T-cell (primary cell): Measurements from ENCODE around the gene SMIM41. TPM values are rescaled to one million over a fixed set of nuclear protein-coding genes. Genes with fewer than 3 reads are reported as not detected.

Experiments
- ATAC-seq, 4 experiments: fragments of 200-7000 bp in 3 of 4; fragments of 150-1000 bp in 1 of 4; cut with Tn5 transposase; replicated peaks in 1 of 4; 1 replicate in 3 of 4; 2 replicates in 1 of 4; pipeline ENCODE4 v1.10.0; 2021; ENCODE audit warnings: moderate library complexity in 3 of 4, mild to moderate bottlenecking in 2 of 4, moderate number of reproducible peaks in 1 of 4
- CTCF ChIA-PET, 2 donors: fragments of 300-600 bp; sonication (Branson Sonifier 250); formaldehyde crosslinking; loops; one replicate each; lab custom pipeline; 2022; ENCODE audit warnings: antibody characterized with exemption in 2 of 2; lab: Charles Lee
- POLR2A ChIA-PET, 2 donors: fragments of 300-600 bp; sonication (Branson Sonifier 250); formaldehyde crosslinking; loops; one replicate each; lab custom pipeline; 2022; ENCODE audit warnings: antibody characterized with exemption in 2 of 2; lab: Charles Lee
- DNase-seq, 35 experiments: peaks; one replicate each; pipeline versions ENCODE4 v3.0.0 to v3.0.0-alpha.2; 2013 to 2023
- H3K27ac ChIP-seq: one replicate; pipeline ENCODE4 v1.5.1; 2013; ENCODE audit warnings: low read length
- H3K27me3 ChIP-seq, 2 experiments: replicated peaks in 1 of 2; 1 replicate in 1 of 2; 2 replicates in 1 of 2; pipeline versions ENCODE4 v1.6.1 to v1.7.0; 2013; ENCODE audit warnings: low read length in 1 of 2, mixed read lengths in 1 of 2; ENCODE audit not compliant: control insufficient read depth in 2 of 2, insufficient read depth in 2 of 2; ENCODE audit errors: extremely low read depth in 1 of 2
- H3K36me3 ChIP-seq, 2 donors: 1 replicate in 1 of 2; 2 replicates in 1 of 2; pipeline versions ENCODE4 v1.6.1 to v1.7.0; 2013; ENCODE audit warnings: low read length in 1 of 2; ENCODE audit not compliant: control insufficient read depth in 2 of 2, insufficient read depth in 1 of 2; ENCODE audit errors: extremely low read depth in 1 of 2
- H3K4me1 ChIP-seq, 2 experiments: 1 replicate in 1 of 2; 2 replicates in 1 of 2; pipeline versions ENCODE4 v1.6.1 to v1.7.0; 2013; ENCODE audit warnings: low read length in 2 of 2, mixed read lengths in 1 of 2; ENCODE audit not compliant: insufficient read depth in 2 of 2, control insufficient read depth in 1 of 2; ENCODE audit errors: extremely low read depth in 1 of 2
- H3K4me3 ChIP-seq, 2 donors: 1 replicate in 1 of 2; 2 replicates in 1 of 2; pipeline versions ENCODE4 v1.5.1 to v1.7.0; 2013; ENCODE audit warnings: mild to moderate bottlenecking in 2 of 2, low read length in 1 of 2, moderate library complexity in 1 of 2; ENCODE audit not compliant: control insufficient read depth in 1 of 2; ENCODE audit errors: extremely low read depth in 1 of 2
- H3K9me3 ChIP-seq: 2 replicates; pipeline ENCODE4 v1.7.0; 2013
- H3K27ac Mint-ChIP-seq, 2 donors: one replicate each; pipeline ENCODE4 v1.8.0; 2020 to 2021; ENCODE audit warnings: mild to moderate bottlenecking in 2 of 2, mixed read lengths in 2 of 2
- H3K27me3 Mint-ChIP-seq, 2 donors: one replicate each; pipeline ENCODE4 v1.8.0; 2021 to 2022; ENCODE audit warnings: mixed read lengths in 2 of 2
- H3K36me3 Mint-ChIP-seq: one replicate; pipeline ENCODE4 v1.8.0; 2021; ENCODE audit warnings: mixed read lengths
- H3K4me1 Mint-ChIP-seq, 3 donors: one replicate each; pipeline ENCODE4 v1.8.0; 2020 to 2022; ENCODE audit warnings: mixed read lengths in 3 of 3, mild to moderate bottlenecking in 1 of 3
- H3K4me3 Mint-ChIP-seq, 3 donors: one replicate each; pipeline ENCODE4 v1.8.0; 2020 to 2022; ENCODE audit warnings: mild to moderate bottlenecking in 3 of 3, mixed read lengths in 3 of 3, moderate library complexity in 3 of 3
- H3K9me3 Mint-ChIP-seq, 3 donors: one replicate each; pipeline ENCODE4 v1.8.0; 2020 to 2022; ENCODE audit warnings: mixed read lengths in 3 of 3
- WGBS: methylation state at CpG from one replicate; pipeline ENCODE4 v1.1.5; 2013; ENCODE audit warnings: missing lambda C conversion rate; ENCODE audit not compliant: insufficient coverage; 5-methylcytosine and 5-hydroxymethylcytosine counted together
- total RNA-seq, 35 experiments: library from RNA in 6 of 35; stranded (reverse) in 6 of 35; fragments of 120-200 nt in 1 of 35; gene quantifications; one replicate each; pipeline versions ENCODE4 v1.2.1 to v1.2.4 and lab custom pipeline; 2013 to 2026

The SMIM41 gene
- total RNA-seq, 5 donors from 2014 or later (not counting 1 experiment from before 2014, with no cell fraction given), result 0.41 TPM; not detected in 4

DNA sequence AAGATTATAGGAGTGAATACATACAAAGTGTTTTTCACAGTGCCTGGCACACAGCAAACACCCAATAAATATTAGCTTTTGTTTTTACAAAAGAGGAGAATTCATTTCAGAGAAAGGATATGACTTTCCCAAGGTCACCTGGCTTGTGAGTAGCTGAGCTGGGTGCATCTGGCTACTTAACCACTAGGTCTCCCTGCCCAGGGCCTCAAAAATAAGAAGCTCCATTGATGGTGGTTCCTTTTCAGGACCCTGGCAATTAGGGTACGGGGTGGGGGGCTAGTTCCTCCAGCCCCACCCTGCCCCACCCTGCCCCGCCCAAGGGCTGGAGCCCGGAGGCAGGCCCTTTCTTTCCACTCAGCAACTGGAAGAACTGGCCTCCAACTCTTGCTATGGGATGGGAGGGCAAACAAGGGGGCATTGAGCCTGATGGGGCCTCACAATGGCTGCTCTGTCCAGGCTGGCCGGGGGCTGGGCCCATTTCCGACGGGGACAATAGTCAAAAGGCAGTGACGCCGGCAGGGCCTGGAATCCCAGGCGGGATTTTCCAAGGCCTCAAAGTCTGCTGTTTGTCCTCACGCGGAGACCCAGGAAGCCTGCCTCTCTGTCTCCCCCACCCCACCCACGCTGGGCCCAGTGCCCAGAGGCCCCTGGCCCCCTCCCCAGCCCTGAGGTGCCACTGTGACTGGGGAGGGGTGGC lies 17.9 kb upstream of the SMIM41 start:
- peaks cover 0 to 9% of the 10 kb centered on the region in 2 donors for H3K27me3 Mint-ChIP-seq
- H3K9me3 ChIP-seq, result no peaks in the 10 kb centered on the region
- no peak for ATAC-seq
- no peak overlapping the region for H3K27ac Mint-ChIP-seq
- H3K27ac ChIP-seq, result no peak overlapping the region
- no peak overlapping the region for H3K4me3 ChIP-seq
- H3K36me3 Mint-ChIP-seq, result peaks cover 4% of the 10 kb centered on the region
- H3K4me1 Mint-ChIP-seq, result no peaks in the 10 kb centered on the region
- H3K9me3 Mint-ChIP-seq, result no peaks in the 10 kb centered on the region
- H3K36me3 ChIP-seq, result peaks cover under 1 to 6% of the 10 kb centered on the region in 2 donors
- no peak for DNase-seq
- WGBS, result 81% methylated on average over 6 of the region's 12 CpGs
- ChIA-PET CTCF (interaction anchor here (0.6 to 1.4 kb wide), 5 partner anchors 36 to 1101 kb away, joined by 3 to 7 read pairs (median 3); no protein-coding TSS in a partner anchor), POLR2A (no interaction called here)
- peaks cover 0 to 21% of the 10 kb centered on the region in 2 experiments for H3K27me3 ChIP-seq
- no peaks in the 10 kb centered on the region for H3K4me1 ChIP-seq
- no peak overlapping the region for H3K4me3 Mint-ChIP-seq

DNA sequence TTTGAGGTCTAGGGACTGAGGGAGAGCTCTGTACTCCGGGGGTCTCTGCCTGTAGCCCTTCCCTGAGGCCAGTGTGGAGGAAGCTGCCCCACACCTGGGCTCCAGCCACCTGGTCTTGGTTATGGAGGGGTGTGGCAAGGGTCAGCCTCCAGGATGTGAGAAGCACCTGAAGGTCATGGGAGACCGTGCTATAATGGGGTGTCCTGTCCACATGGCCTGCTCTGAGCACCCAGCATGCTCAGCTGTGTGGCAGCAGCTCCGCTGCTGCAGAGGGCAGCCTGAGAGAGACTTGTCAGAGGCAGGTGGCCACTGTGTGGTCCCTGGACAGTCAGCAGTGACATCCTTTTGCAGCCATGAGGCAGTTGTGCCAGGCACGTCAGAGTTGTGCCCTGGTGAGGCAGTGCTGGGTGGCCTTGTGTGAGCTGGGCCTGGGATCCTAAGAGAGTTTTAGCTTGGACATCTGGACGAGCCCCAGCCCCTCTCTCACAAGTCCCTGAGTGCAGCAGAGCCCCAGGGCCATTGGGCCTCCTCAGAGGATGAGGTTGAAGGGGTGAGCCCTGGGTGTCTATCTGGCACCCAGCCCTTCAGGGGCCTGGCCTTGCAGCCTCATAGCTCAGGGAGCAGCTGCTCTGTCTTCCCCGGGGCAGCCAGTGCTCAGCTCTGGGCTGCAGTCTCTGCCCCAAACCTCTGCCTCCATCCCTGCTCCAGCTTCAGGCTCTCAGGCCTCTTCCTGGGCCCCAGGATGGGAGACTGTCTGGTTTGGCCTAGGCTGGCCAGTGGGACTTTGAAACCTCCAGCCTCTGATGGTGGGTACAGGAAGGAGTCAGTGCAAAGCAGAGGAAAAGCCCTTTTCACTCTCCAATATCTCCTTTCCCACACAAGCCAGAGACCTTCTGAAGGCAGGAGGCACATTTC lies 17.1 kb upstream of the SMIM41 start:
- Mint-ChIP-seq H3K27me3 (peaks cover 0 to 9% of the 10 kb centered on the region in 2 donors), H3K27ac (no peak overlapping the region), H3K36me3 (peaks cover 4% of the 10 kb centered on the region), H3K4me3 (no peak overlapping the region), H3K4me1 (no peaks in the 10 kb centered on the region), H3K9me3 (no peaks in the 10 kb centered on the region)
- DNase-seq (no peak), ATAC-seq (no peak)
- no peak overlapping the region for H3K27ac ChIP-seq
- H3K4me3 ChIP-seq, result no peak overlapping the region
- WGBS, result 83% methylated on average over 5 of the region's 6 CpGs
- ChIA-PET CTCF (interaction anchor here in 1 of 2 donors (0.6 kb wide), 1 partner anchor 37 kb away, joined by 3 read pairs; no protein-coding TSS in a partner anchor), POLR2A (no interaction called here)
- no peaks in the 10 kb centered on the region for H3K4me1 ChIP-seq
- peaks cover 0 to 21% of the 10 kb centered on the region in 2 experiments for H3K27me3 ChIP-seq
- H3K9me3 ChIP-seq, result no peaks in the 10 kb centered on the region
- H3K36me3 ChIP-seq, result peaks cover 0 to 6% of the 10 kb centered on the region in 2 donors

DNA sequence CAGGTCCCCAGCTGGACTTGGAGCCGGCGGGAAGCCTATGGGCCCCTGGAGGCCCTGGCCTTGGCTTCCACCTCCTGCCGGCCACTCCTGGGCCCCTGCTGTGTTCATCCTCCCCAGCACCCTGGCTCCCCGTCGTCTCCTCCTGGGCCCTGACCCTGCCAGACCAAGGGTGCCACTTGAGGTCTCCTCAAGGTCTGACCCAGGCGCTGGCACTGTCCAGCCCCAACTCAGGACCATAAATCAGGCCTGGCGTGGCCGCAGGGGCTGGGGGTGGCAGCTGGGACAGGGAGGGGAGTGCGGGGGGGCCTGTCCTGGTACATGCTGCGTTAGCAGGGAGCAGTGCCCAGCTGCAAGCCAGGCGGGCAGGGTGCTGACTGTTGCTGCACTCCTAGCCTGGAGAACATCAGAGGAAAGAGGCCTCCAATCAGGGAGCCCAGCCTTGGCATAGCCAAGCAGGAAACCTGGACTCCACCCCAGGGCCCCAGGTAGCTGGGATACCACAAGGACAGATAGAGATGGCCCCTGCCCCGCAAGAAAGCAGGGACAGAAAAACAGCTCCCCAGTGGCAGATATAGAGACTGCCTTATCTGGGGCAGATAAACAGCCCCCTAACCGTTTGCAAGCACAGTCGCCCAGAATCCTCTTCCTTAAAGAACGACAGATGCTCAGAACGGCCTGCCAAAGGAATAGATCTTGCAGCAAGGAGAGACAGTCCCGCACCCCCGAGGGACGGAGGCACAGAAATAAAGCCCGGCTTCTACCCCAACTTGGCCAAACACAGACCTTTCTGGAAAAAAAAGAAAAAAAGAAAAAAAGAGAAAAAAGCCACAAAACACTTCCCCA lies 16.2 kb upstream of the SMIM41 start:
- H3K36me3 Mint-ChIP-seq, result peaks cover under 1% of the 10 kb centered on the region
- 90% methylated on average over 12 of the region's 20 CpGs for WGBS
- Histone ChIP-seq H3K27me3 (peaks cover 0 to 21% of the 10 kb centered on the region in 2 experiments), H3K36me3 (peaks cover 0 to 4% of the 10 kb centered on the region in 2 donors), H3K9me3 (no peaks in the 10 kb centered on the region), H3K4me3 (no peak overlapping the region), H3K27ac (no peak overlapping the region), H3K4me1 (no peaks in the 10 kb centered on the region)
- H3K4me3 Mint-ChIP-seq, result no peak overlapping the region
- DNase-seq, result no peak
- H3K27me3 Mint-ChIP-seq, result peaks cover 0 to 9% of the 10 kb centered on the region in 2 donors
- no peaks in the 10 kb centered on the region for H3K4me1 Mint-ChIP-seq
- H3K27ac Mint-ChIP-seq, result no peak overlapping the region
- POLR2A ChIA-PET, result no interaction called here
- H3K9me3 Mint-ChIP-seq, result no peaks in the 10 kb centered on the region
- ATAC-seq, result no peak
- CTCF ChIA-PET, result interaction anchor here in 1 of 2 donors (1.1 kb wide), 1 partner anchor 38 kb away, joined by 3 read pairs; no protein-coding TSS in a partner anchor

DNA sequence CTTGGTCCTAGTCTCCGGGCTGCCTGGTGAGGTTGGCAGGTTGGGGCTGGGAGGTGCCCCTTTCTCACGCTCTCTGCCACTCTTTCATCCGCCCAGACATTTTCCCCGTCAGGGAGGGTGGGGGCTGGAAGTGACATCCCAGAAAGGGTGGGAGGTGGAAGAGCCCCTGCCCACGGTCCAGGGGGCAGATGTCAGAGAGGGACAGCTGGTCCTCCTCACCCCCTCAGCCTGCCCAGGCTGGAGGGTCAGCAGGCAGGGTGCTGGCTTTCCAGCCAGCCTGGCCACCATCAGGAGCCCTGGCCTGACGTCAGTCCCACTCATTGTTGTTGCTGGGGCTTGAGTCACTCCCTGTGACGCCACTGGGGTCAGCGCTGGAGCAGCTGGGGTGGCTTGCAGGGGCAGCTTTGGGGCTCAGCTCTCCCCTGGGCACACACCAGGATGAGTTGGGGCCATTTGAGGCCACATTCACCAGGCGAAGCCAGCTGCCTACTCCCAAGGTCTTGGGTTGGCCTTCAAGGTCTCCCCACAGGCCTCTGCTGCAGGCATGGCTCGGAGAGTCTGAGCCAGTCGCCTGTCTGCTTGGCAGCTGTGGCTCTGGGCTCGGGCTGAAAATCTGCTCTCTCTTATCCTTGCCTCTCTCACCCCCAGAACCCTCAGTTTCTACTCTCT lies 15.4 kb upstream of the SMIM41 start:
- Histone ChIP-seq H3K27me3 (peaks cover 0 to 21% of the 10 kb centered on the region in 2 experiments), H3K36me3 (no peaks in the 10 kb centered on the region), H3K27ac (no peak overlapping the region), H3K4me3 (no peak overlapping the region), H3K4me1 (peaks cover under 1 to 3% of the 10 kb centered on the region in 2 experiments), H3K9me3 (no peaks in the 10 kb centered on the region)
- WGBS, result 82% methylated on average over 7 of the region's 12 CpGs
- POLR2A ChIA-PET, result no interaction called here
- Mint-ChIP-seq H3K4me1 (peaks cover 1 to 3% (median 3%) of the 10 kb centered on the region in 3 donors), H3K27ac (no peak overlapping the region), H3K4me3 (no peak overlapping the region), H3K27me3 (peaks cover 0 to 9% of the 10 kb centered on the region in 2 donors), H3K36me3 (no peaks in the 10 kb centered on the region), H3K9me3 (no peaks in the 10 kb centered on the region)
- ATAC-seq, result no peak
- CTCF ChIA-PET, result interaction anchor here (0.7 to 1.2 kb wide), 4 partner anchors 17 to 66 kb away, joined by 3 to 7 read pairs (median 5); no protein-coding TSS in a partner anchor
- no peak for DNase-seq

DNA sequence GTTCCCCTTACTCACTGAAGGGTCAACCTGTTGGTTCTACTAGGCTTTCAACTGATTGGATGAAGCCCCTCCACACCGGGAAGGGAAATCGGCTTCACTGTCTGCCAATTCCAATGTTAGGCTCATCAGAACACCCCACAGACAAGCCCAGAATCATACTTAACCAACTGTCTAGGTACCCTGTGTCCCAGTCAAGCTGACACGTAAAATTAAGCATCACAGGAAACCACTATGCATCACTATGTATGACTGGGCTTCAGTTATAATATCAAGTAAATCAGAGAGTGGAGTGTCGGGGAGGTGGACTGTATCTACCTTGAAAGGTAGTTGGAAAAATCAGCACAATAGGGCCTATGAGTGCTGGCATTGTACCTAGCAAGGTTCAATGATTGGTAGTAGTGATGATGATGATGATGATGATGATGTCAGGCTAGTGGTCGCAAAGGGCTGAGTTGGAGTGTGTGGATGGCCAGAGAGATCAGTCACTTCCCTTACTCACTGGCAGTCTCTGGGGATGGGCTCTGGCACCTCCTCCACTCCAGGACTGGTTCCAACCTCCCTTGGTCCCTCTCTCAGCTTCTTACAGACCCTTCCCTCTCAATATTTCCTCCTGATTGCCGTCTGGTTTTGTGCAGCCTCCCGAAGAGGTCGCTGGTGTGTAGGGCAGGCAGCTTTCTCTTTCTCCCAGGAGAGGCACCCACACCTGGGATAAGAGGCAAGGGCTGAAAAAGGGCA lies 13.0 kb upstream of the SMIM41 start:
- Histone ChIP-seq H3K36me3 (no peaks in the 10 kb centered on the region), H3K4me3 (no peak overlapping the region), H3K27me3 (peaks cover 0 to 21% of the 10 kb centered on the region in 2 experiments), H3K4me1 (peaks cover 13 to 22% of the 10 kb centered on the region in 2 experiments), H3K9me3 (no peaks in the 10 kb centered on the region), H3K27ac (no peak overlapping the region)
- no peaks in the 10 kb centered on the region for H3K9me3 Mint-ChIP-seq
- POLR2A ChIA-PET, result no interaction called here
- WGBS, result 61% methylated on average over 3 of the region's 8 CpGs
- ATAC-seq (no peak), DNase-seq (no peak)
- peaks cover 0 to 9% of the 10 kb centered on the region in 2 donors for H3K27me3 Mint-ChIP-seq
- no peak overlapping the region for H3K27ac Mint-ChIP-seq
- no peak overlapping the region for H3K4me3 Mint-ChIP-seq
- peaks cover 21 to 24% (median 23%) of the 10 kb centered on the region in 3 donors for H3K4me1 Mint-ChIP-seq
- CTCF ChIA-PET, result interaction anchor here (0.6 to 8.7 kb wide), 5 partner anchors 15 to 42 kb away, joined by 3 to 116 read pairs (median 4); partner anchors contain the start of gene NR4A1 (in 1 of the 2)
- no peaks in the 10 kb centered on the region for H3K36me3 Mint-ChIP-seq
